Measurements from ENCODE around the gene PDHX.

The PDHX gene

DNA sequence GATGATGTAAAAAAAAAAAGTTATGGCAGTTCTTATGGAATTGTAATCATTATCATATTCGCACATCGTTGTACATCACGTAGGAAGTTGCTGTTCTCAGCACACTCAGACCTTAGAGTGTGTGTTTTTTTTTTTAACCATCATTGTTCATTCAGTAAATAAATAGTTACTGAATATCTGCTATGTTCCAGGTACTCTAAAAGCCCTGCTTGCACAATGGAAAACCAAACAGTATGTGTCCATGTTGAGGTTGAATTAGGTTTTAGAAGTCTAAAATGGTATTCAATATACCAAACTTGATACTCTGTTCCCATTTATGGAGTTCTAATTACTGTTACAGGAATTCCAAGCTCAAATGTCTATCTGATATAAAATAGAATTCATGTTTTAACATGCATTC, 41.2 kb downstream of the PDHX start:
- Histone ChIP-seq H3K27ac (ENCODE audit: low read length) (no peak overlapping the region), H3K4me3 (ENCODE audit: low read length in 2 of 2) (no peak overlapping the region), H3K4me1 (ENCODE audit: control insufficient read depth, insufficient read depth, low read length) (no peaks in the 10 kb centered on the region), H3K27me3 (ENCODE audit: control insufficient read depth in 1 of 2, insufficient read depth in 2 of 2, low read length in 2 of 2) (no peaks in the 10 kb centered on the region), H3K36me3 (ENCODE audit: control insufficient read depth in 2 of 2, insufficient read depth in 2 of 2, low read length in 2 of 2) (peaks cover 0 to 3% of the 10 kb centered on the region in 2 donors), H3K9me3 (ENCODE audit: control insufficient read depth in 2 of 2, low read length in 2 of 2) (no peaks in the 10 kb centered on the region), H3K9ac (ENCODE audit: low read length in 2 of 2) (no peak overlapping the region)

DNA sequence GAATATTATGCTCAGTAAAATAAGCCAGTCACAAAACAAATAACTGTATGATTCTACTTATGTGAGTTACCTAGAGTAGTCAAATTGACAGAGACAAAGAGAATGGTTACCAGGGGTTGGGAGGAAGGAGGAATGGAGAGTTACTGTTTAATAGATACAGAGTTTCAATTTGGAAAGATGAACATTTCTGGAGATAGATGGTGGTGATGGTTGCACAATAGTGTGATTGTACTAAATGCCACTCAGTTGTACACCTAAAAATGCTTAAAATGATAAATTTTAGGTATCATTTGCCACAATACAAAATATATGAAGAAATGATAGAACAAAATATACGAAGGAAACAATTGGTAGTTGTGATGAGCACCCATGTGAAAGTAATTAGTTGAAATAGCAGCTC, 43.4 kb downstream of the PDHX start:
- Histone ChIP-seq H3K36me3 (ENCODE audit: control insufficient read depth in 2 of 2, insufficient read depth in 2 of 2, low read length in 2 of 2) (peaks cover 0 to 9% of the 10 kb centered on the region in 2 donors), H3K4me3 (ENCODE audit: low read length in 2 of 2) (no peak overlapping the region)

DNA sequence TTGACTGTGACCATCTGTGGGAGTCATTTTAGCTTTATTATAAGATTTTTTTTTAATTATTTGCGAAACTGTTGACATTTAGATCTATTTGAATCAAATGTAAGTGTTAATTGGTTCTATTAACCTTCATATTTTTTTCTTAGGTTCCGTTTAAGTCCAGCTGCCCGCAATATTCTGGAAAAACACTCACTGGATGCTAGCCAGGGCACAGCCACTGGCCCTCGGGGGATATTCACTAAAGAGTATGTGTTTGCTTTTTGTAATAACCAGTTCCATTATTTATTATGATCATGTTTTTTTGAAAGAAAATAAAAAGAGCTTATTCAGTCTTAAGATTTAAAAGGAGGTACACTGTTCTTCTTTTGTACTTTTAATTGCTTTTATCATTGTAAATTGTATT, 43.9 kb downstream of the PDHX start:
- peaks cover 0 to 10% of the 10 kb centered on the region in 2 donors for H3K36me3 ChIP-seq (ENCODE audit: control insufficient read depth in 2 of 2, insufficient read depth in 2 of 2, low read length in 2 of 2)
- H3K4me1 ChIP-seq (ENCODE audit: control insufficient read depth, insufficient read depth, low read length): no peaks in the 10 kb centered on the region

More for the DNA sequence above, 43.4 kb downstream of the PDHX start:
- Histone ChIP-seq H3K4me1 (ENCODE audit: control insufficient read depth, insufficient read depth, low read length) (no peaks in the 10 kb centered on the region), H3K9ac (ENCODE audit: low read length in 2 of 2) (no peak overlapping the region), H3K9me3 (ENCODE audit: control insufficient read depth in 2 of 2, low read length in 2 of 2) (no peaks in the 10 kb centered on the region), H3K27ac (ENCODE audit: low read length) (no peak overlapping the region), H3K27me3 (ENCODE audit: control insufficient read depth in 1 of 2, insufficient read depth in 2 of 2, low read length in 2 of 2) (no peaks in the 10 kb centered on the region)

DNA sequence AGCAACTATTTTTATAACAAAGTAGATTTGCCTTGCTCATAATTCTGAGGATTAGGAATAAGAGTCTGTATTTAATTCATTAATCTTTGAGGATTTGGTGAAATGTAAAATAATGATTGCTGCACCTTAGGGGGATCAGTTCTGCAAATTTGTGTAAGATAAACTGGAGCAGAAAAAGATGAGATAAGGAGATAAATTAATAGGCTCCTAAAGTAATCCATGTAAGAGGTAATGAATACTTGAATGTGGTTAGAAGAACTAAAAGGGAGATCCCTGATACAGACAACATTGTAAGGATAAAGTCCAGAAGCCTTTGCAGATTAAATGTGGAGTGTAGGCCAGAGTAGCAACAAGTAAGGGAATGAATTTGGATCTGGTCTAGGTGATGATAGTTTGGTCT, 45.6 kb downstream of the PDHX start:
- H3K9ac ChIP-seq (ENCODE audit: low read length in 2 of 2): no peak overlapping the region
- H3K4me1 ChIP-seq (ENCODE audit: control insufficient read depth, insufficient read depth, low read length): no peaks in the 10 kb centered on the region
- peaks cover 0 to 12% of the 10 kb centered on the region in 2 donors for H3K36me3 ChIP-seq (ENCODE audit: control insufficient read depth in 2 of 2, insufficient read depth in 2 of 2, low read length in 2 of 2)
- H3K4me3 ChIP-seq (ENCODE audit: low read length in 2 of 2): no peak overlapping the region
- no peaks in the 10 kb centered on the region for H3K9me3 ChIP-seq (ENCODE audit: control insufficient read depth in 2 of 2, low read length in 2 of 2)
- H3K27me3 ChIP-seq (ENCODE audit: control insufficient read depth in 1 of 2, insufficient read depth in 2 of 2, low read length in 2 of 2): no peaks in the 10 kb centered on the region
- H3K27ac ChIP-seq (ENCODE audit: low read length): no peak overlapping the region

More for the DNA sequence above, 43.9 kb downstream of the PDHX start:
- no peaks in the 10 kb centered on the region for H3K9me3 ChIP-seq (ENCODE audit: control insufficient read depth in 2 of 2, low read length in 2 of 2)
- no peaks in the 10 kb centered on the region for H3K27me3 ChIP-seq (ENCODE audit: control insufficient read depth in 1 of 2, insufficient read depth in 2 of 2, low read length in 2 of 2)
- H3K9ac ChIP-seq (ENCODE audit: low read length in 2 of 2): no peak overlapping the region
- no peak overlapping the region for H3K27ac ChIP-seq (ENCODE audit: low read length)
- H3K4me3 ChIP-seq (ENCODE audit: low read length in 2 of 2): no peak overlapping the region

DNA sequence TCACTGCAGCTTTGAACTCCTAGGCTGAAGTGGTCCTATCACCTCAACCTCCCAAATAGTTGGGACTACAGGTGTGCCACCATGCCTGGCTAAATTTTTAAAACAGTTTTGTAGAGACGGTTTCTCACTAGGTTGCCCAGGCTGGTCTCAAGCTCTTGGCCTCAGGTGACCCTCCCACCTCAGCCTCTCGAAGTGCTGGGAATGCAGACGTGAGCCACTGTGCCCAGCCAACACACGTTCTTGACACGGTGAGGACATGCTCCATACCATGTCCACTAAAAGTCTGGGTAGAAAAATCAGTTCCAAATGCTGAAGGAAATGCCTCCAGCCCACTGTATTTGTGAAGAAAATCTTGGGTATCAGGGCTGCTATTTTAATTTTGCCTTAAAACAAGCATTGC, 46.9 kb downstream of the PDHX start:
- H3K27me3 ChIP-seq (ENCODE audit: control insufficient read depth in 1 of 2, insufficient read depth in 2 of 2, low read length in 2 of 2): no peaks in the 10 kb centered on the region
- H3K9ac ChIP-seq (ENCODE audit: low read length in 2 of 2): no peak overlapping the region
- no peaks in the 10 kb centered on the region for H3K4me1 ChIP-seq (ENCODE audit: control insufficient read depth, insufficient read depth, low read length)
- H3K9me3 ChIP-seq (ENCODE audit: control insufficient read depth in 2 of 2, low read length in 2 of 2): no peaks in the 10 kb centered on the region
- H3K4me3 ChIP-seq (ENCODE audit: low read length in 2 of 2): no peak overlapping the region
- H3K27ac ChIP-seq (ENCODE audit: low read length): no peak overlapping the region
- H3K36me3 ChIP-seq (ENCODE audit: control insufficient read depth in 2 of 2, insufficient read depth in 2 of 2, low read length in 2 of 2): peaks cover 0 to 12% of the 10 kb centered on the region in 2 donors

DNA sequence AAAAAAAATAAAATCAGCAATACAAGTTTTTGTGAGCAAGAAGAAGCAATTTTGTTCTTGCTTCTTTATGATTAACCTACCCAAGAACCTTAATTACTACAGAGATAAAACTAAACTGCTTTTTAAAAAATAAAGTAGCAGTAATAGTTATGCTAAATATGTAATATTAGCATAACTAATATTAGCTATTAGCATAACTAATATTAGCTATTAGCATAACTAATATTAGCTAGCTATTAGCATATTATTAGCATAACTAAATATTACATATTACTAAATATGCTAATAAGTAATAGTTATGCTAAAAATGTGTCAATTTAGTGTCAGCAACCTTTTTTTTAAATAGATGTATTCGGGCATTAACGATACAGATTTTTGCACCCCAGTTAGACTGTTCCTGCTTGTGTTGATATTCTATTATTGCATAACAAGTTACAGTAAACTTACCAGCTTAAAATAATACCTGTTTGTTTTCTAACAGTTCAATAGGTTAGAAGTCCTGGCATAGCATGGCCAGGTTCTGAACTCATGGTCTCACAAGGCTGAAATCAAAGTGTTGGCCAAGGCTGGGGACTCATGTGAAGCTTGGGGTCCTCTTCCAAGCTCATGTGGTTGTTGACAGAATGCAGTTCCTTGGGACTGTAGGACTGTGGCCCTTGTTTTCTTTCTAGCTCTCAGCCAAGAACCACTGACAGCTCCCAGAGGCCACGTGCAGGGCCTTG, 48.4 kb downstream of the PDHX start:
- no peak overlapping the region for H3K9ac ChIP-seq (ENCODE audit: low read length in 2 of 2)

DNA sequence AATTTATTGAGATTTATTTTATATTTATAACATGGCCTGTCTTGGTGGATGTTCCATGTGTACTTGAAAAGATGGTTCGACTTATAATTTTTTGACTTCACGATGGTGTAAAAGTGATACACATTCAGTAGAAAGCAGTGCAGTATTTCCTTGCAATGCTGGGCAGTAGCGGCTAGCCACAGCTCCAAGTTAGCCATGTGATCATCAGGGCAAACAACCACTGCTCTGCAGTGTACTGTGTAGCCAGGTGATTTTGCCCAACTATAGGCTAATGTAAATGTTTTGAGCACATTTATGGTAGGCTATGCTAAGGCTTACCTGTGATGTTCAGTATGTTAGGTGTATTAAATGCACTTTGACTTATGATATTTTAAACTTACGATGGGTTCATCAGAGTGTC, 52.4 kb downstream of the PDHX start:
- Histone ChIP-seq H3K4me1 (ENCODE audit: control insufficient read depth, insufficient read depth, low read length) (no peaks in the 10 kb centered on the region), H3K27ac (ENCODE audit: low read length) (no peak overlapping the region), H3K4me3 (ENCODE audit: low read length in 2 of 2) (no peak overlapping the region), H3K9me3 (ENCODE audit: control insufficient read depth in 2 of 2, low read length in 2 of 2) (no peaks in the 10 kb centered on the region), H3K9ac (ENCODE audit: low read length in 2 of 2) (no peak overlapping the region), H3K27me3 (ENCODE audit: control insufficient read depth in 1 of 2, insufficient read depth in 2 of 2, low read length in 2 of 2) (no peaks in the 10 kb centered on the region), H3K36me3 (ENCODE audit: control insufficient read depth in 2 of 2, insufficient read depth in 2 of 2, low read length in 2 of 2) (peaks cover 2 to 6% of the 10 kb centered on the region in 2 donors)

More for the DNA sequence above, 48.4 kb downstream of the PDHX start:
- H3K36me3 ChIP-seq (ENCODE audit: control insufficient read depth in 2 of 2, insufficient read depth in 2 of 2, low read length in 2 of 2): peaks cover 2 to 12% of the 10 kb centered on the region in 2 donors
- no peaks in the 10 kb centered on the region for H3K9me3 ChIP-seq (ENCODE audit: control insufficient read depth in 2 of 2, low read length in 2 of 2)
- H3K4me3 ChIP-seq (ENCODE audit: low read length in 2 of 2): no peak overlapping the region
- H3K4me1 ChIP-seq (ENCODE audit: control insufficient read depth, insufficient read depth, low read length): no peaks in the 10 kb centered on the region
- no peak overlapping the region for H3K27ac ChIP-seq (ENCODE audit: low read length)
- H3K27me3 ChIP-seq (ENCODE audit: control insufficient read depth in 1 of 2, insufficient read depth in 2 of 2, low read length in 2 of 2): no peaks in the 10 kb centered on the region

DNA sequence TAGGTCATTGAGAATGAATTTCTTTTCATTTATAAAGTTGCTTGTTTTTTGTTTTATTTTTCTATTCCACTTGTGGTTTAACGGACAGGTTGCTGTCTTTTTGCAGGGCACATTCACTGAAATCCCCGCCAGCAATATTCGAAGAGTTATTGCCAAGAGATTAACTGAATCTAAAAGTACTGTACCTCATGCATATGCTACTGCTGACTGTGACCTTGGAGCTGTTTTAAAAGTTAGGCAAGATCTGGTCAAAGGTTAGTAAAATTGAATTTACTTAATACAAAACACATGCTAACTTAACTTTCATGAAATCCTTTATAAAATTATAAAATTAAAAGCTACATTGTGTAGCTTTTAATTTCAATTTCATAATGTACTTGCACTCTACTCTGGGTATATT, 53.6 kb downstream of the PDHX start:
- peaks cover 2 to 9% of the 10 kb centered on the region in 2 donors for H3K36me3 ChIP-seq (ENCODE audit: control insufficient read depth in 2 of 2, insufficient read depth in 2 of 2, low read length in 2 of 2)
- no peak overlapping the region for H3K4me3 ChIP-seq (ENCODE audit: low read length in 2 of 2)
- H3K9me3 ChIP-seq (ENCODE audit: control insufficient read depth in 2 of 2, low read length in 2 of 2): no peaks in the 10 kb centered on the region
- no peaks in the 10 kb centered on the region for H3K4me1 ChIP-seq (ENCODE audit: control insufficient read depth, insufficient read depth, low read length)
- no peaks in the 10 kb centered on the region for H3K27me3 ChIP-seq (ENCODE audit: control insufficient read depth in 1 of 2, insufficient read depth in 2 of 2, low read length in 2 of 2)
- no peak overlapping the region for H3K9ac ChIP-seq (ENCODE audit: low read length in 2 of 2)
- H3K27ac ChIP-seq (ENCODE audit: low read length): no peak overlapping the region

DNA sequence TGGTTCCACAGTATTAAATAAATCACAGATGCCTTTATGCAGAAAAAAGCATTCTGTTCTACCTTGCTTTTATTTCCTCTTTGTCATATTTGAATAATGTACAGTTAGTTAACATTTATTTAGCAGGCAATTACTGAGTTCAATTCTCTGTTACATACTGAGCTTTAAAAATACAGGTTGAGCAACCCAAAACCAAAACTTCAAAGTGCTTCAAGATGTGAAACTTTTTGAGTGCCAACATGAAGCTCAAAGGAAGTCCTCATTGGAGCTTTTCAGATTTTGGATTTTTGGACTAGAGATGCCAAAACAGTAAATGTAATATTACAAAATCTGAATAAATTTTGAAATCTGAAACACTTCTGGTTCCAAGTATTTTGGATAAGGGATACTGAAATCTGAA, 54.1 kb downstream of the PDHX start:
- Histone ChIP-seq H3K4me3 (ENCODE audit: low read length in 2 of 2) (no peak overlapping the region), H3K9me3 (ENCODE audit: control insufficient read depth in 2 of 2, low read length in 2 of 2) (no peaks in the 10 kb centered on the region), H3K36me3 (ENCODE audit: control insufficient read depth in 2 of 2, insufficient read depth in 2 of 2, low read length in 2 of 2) (peaks cover 2 to 6% of the 10 kb centered on the region in 2 donors), H3K27ac (ENCODE audit: low read length) (no peak overlapping the region), H3K27me3 (ENCODE audit: control insufficient read depth in 1 of 2, insufficient read depth in 2 of 2, low read length in 2 of 2) (no peaks in the 10 kb centered on the region), H3K4me1 (ENCODE audit: control insufficient read depth, insufficient read depth, low read length) (no peaks in the 10 kb centered on the region), H3K9ac (ENCODE audit: low read length in 2 of 2) (no peak overlapping the region)

DNA sequence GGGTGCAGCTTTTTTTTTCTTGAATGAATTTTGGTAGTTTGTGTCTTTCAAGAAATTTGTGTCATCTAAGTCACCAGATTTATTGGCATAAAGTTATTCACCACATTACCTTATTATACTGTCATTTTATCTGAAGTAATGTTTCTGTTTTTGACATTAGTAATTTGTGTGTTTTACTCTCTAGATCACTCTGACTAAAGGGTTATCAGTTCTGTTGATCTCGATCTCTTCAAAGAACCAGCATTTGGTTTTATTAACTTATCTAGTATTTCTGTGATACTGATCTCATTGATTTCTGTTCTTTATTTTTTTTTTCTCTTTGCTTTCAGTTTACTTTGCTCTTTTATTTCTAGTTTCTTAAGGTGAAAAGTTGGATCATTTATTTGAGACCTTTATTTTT, 55.5 kb downstream of the PDHX start:
- no peak overlapping the region for H3K4me3 ChIP-seq (ENCODE audit: low read length in 2 of 2)
- no peaks in the 10 kb centered on the region for H3K27me3 ChIP-seq (ENCODE audit: control insufficient read depth in 1 of 2, insufficient read depth in 2 of 2, low read length in 2 of 2)
- H3K27ac ChIP-seq (ENCODE audit: low read length): no peak overlapping the region
- H3K9ac ChIP-seq (ENCODE audit: low read length in 2 of 2): no peak overlapping the region
- H3K36me3 ChIP-seq (ENCODE audit: control insufficient read depth in 2 of 2, insufficient read depth in 2 of 2, low read length in 2 of 2): peaks cover 2 to 6% of the 10 kb centered on the region in 2 donors
- H3K4me1 ChIP-seq (ENCODE audit: control insufficient read depth, insufficient read depth, low read length): no peaks in the 10 kb centered on the region
- no peaks in the 10 kb centered on the region for H3K9me3 ChIP-seq (ENCODE audit: control insufficient read depth in 2 of 2, low read length in 2 of 2)

DNA sequence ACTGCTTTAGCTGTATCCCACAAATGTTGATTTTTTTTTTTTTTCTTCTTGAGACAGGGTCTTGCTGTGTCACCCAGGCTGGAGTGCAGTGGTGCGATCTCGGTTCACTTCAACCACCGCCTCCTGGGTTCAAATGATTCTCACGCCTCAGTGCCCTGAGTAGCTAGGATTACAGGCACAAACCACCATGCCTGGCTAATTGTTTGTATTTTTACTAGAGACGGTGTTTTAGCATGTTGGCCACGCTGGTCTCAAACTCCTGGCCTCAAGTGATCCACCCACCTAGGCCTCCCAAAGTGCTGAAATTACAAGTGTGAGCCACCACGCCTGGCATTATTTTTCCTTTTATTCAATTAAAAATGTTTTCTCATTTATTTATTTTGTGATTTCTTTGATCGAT, 55.9 kb downstream of the PDHX start:
- no peaks in the 10 kb centered on the region for H3K27me3 ChIP-seq (ENCODE audit: control insufficient read depth in 1 of 2, insufficient read depth in 2 of 2, low read length in 2 of 2)
- no peaks in the 10 kb centered on the region for H3K4me1 ChIP-seq (ENCODE audit: control insufficient read depth, insufficient read depth, low read length)
- no peak overlapping the region for H3K27ac ChIP-seq (ENCODE audit: low read length)
- no peaks in the 10 kb centered on the region for H3K9me3 ChIP-seq (ENCODE audit: control insufficient read depth in 2 of 2, low read length in 2 of 2)
- no peak overlapping the region for H3K4me3 ChIP-seq (ENCODE audit: low read length in 2 of 2)
- peaks cover 2 to 6% of the 10 kb centered on the region in 2 donors for H3K36me3 ChIP-seq (ENCODE audit: control insufficient read depth in 2 of 2, insufficient read depth in 2 of 2, low read length in 2 of 2)
- H3K9ac ChIP-seq (ENCODE audit: low read length in 2 of 2): no peak overlapping the region
